Keratinocyte (primary cell): ENCODE measurements around the gene MAP3K6. TPM values are rescaled to one million over a fixed set of nuclear protein-coding genes. Genes with fewer than 3 reads are reported as not detected.

Experiments
- DNase-seq: peaks from one replicate; pipeline ENCODE4 v3.0.0-alpha.2; 2011; ENCODE audit warnings: low read depth, missing footprints, low spot score
- FAIRE-seq: peaks from 2 replicates; lab custom pipeline; 2011; peaks lifted over from hg19 to GRCh38; lab: Jason Lieb, UNC
- H2AFZ ChIP-seq: 2 replicates; pipeline ENCODE4 v1.6.0; 2012; ENCODE audit warnings: low read length, control low read depth, inconsistent platforms; ENCODE audit not compliant: control insufficient read depth
- H3K27ac ChIP-seq: 2 replicates; pipeline ENCODE4 v1.5.1; 2011; ENCODE audit warnings: low read length; ENCODE audit not compliant: control insufficient read depth, insufficient read depth
- H3K27me3 ChIP-seq: 3 replicates; pipeline ENCODE4 v1.6.0; 2011; ENCODE audit warnings: low read length; ENCODE audit not compliant: control insufficient read depth, insufficient read depth; ENCODE audit errors: extremely low read depth
- H3K36me3 ChIP-seq, 2 experiments: 2 replicates in 1 of 2; 3 replicates in 1 of 2; pipeline ENCODE4 v1.5.1; 2011; ENCODE audit warnings: low read length in 2 of 2, mild to moderate bottlenecking in 1 of 2; ENCODE audit not compliant: control insufficient read depth in 2 of 2, insufficient read depth in 2 of 2; ENCODE audit errors: extremely low read depth in 1 of 2
- H3K4me1 ChIP-seq: 3 replicates; pipeline ENCODE4 v1.5.1; 2011; ENCODE audit warnings: low read length; ENCODE audit not compliant: control insufficient read depth, insufficient read depth; ENCODE audit errors: extremely low read depth
- H3K4me2 ChIP-seq: 3 replicates; pipeline ENCODE4 v1.6.0; 2011; ENCODE audit warnings: low read depth, low read length; ENCODE audit not compliant: control insufficient read depth, insufficient read depth; ENCODE audit errors: extremely low read depth
- H3K4me3 ChIP-seq, 3 experiments: fragments of 200-600 bp in 1 of 3; sonication (generic) in 1 of 3; 2 replicates in 2 of 3; 3 replicates in 1 of 3; pipeline ENCODE4 v1.5.1; 2011 to 2016; ENCODE audit warnings: low read length in 3 of 3, mild to moderate bottlenecking in 3 of 3, control low read depth in 2 of 3, inconsistent platforms in 1 of 3, low read depth in 1 of 3, mixed read lengths in 1 of 3, mixed run types in 1 of 3, moderate library complexity in 1 of 3; ENCODE audit not compliant: control insufficient read depth in 2 of 3, insufficient read depth in 2 of 3; ENCODE audit errors: extremely low read depth in 1 of 3
- H3K79me2 ChIP-seq: 2 replicates; pipeline ENCODE4 v1.6.0; 2012; ENCODE audit warnings: low read length; ENCODE audit not compliant: control insufficient read depth, insufficient read depth
- H3K9ac ChIP-seq: 3 replicates; pipeline ENCODE4 v1.6.0; 2011; ENCODE audit warnings: low read length; ENCODE audit not compliant: control insufficient read depth, insufficient read depth; ENCODE audit errors: extremely low read depth
- H3K9me1 ChIP-seq: 3 replicates; pipeline ENCODE4 v1.6.0; 2011; ENCODE audit warnings: low read length; ENCODE audit not compliant: control insufficient read depth, insufficient read depth; ENCODE audit errors: extremely low read depth
- H3K9me3 ChIP-seq: 2 replicates; pipeline ENCODE4 v1.5.1; 2012; ENCODE audit warnings: low read depth, low read length; ENCODE audit not compliant: control insufficient read depth
- H4K20me1 ChIP-seq: 3 replicates; pipeline ENCODE4 v1.6.0; 2011; ENCODE audit warnings: low read length; ENCODE audit not compliant: control insufficient read depth, insufficient read depth; ENCODE audit errors: extremely low read depth
- CTCF ChIP-seq, 3 experiments: IDR thresholded peaks in 1 of 3; conservative IDR thresholded peaks in 1 of 3; optimal IDR thresholded peaks in 1 of 3; 2 replicates in 2 of 3; 3 replicates in 1 of 3; pipeline versions ENCODE3 to v1.5.1; 2011; ENCODE audit warnings: low read length in 3 of 3, mild to moderate bottlenecking in 3 of 3, moderate library complexity in 2 of 3, control low read depth in 1 of 3, inconsistent platforms in 1 of 3; ENCODE audit not compliant: insufficient read depth in 2 of 3; ENCODE audit errors: extremely low read depth in 1 of 3
- EZH2 ChIP-seq: IDR thresholded peaks from one replicate; pipeline ENCODE4 v1.6.1; 2012; ENCODE audit warnings: inconsistent platforms, mild to moderate bottlenecking, low read length, moderate library complexity
- dilution Hi-C: fragments of 300-500 bp; cut with MboI; formaldehyde crosslinking; loops from one replicate; pipeline ENCODE4 v1.7.0; 2020; ENCODE audit warnings: low sequenced_read_pairs; ENCODE audit not compliant: extremely low pct_ligation_motif_present
- polyA plus RNA-seq, 5 experiments: library from polyadenylated mRNA; depleted of rRNA in 3 of 5; stranded (reverse) in 3 of 5; stranded (forward) in 1 of 5; unstranded in 1 of 5; fragments of >200 nt; gene quantifications; 1 replicate in 1 of 5; 2 replicates in 3 of 5; 3 replicates in 1 of 5; pipeline versions ENCODE4 v1.2.1 to v1.2.3, GENCODE V29; 2011 to 2012; ENCODE audit warnings: missing spikeins in 2 of 5, low read depth in 1 of 5, low replicate concordance in 1 of 5

MAP3K6 gene
- polyA plus RNA-seq, 1 donor (not counting 4 experiments of a cell fraction or from before 2014, with no cell fraction given), result 13.4 TPM

- Histone ChIP-seq H3K4me2 (peak within 1 kb of the TSS; percentile 93), H2AFZ (peak within 1 kb of the TSS; percentile 84), H3K27me3 (no peaks in the 10 kb centered on the region), H3K4me3 (peak within 1 kb of the TSS; percentile 66 to 86 (median 84)), H3K36me3 (no peaks in the 10 kb centered on the region), H4K20me1 (no peaks in the 10 kb centered on the region), H3K4me1 (peaks cover 21% of the 10 kb centered on the region), H3K79me2 (peaks cover 15% of the 10 kb centered on the region), H3K9ac (peak within 1 kb of the TSS; percentile 90), H3K9me1 (no peaks in the 10 kb centered on the region), H3K27ac (peak within 1 kb of the TSS; percentile 81), H3K9me3 (no peaks in the 10 kb centered on the region)
- DNase-seq (peak; percentile 68), FAIRE-seq (no peak)
- peak; percentile 33 to 66 (median 66) for TF ChIP-seq CTCF (optimal IDR thresholded peaks at IDR 0.05 in 1 of 3, IDR thresholded peaks at IDR 0.05 in 1 of 3, conservative IDR thresholded peaks at IDR 0.05 in 1 of 3; ENCODE audit: extremely low read depth in 1 of 3, insufficient read depth in 2 of 3, low read length in 3 of 3)
- TF ChIP-seq EZH2, result no peak
- dilution Hi-C loops, result no loop called here
Observed at GRCh38 chr1:27392096-27392777, 25.5 kb upstream of the MAP3K6 start, which contains the start of gene GPR3. Gene GPR3 (plus strand): TSS chr1:27392622. CDS start chr1:27393799, 1,177 bp downstream.

DNA sequence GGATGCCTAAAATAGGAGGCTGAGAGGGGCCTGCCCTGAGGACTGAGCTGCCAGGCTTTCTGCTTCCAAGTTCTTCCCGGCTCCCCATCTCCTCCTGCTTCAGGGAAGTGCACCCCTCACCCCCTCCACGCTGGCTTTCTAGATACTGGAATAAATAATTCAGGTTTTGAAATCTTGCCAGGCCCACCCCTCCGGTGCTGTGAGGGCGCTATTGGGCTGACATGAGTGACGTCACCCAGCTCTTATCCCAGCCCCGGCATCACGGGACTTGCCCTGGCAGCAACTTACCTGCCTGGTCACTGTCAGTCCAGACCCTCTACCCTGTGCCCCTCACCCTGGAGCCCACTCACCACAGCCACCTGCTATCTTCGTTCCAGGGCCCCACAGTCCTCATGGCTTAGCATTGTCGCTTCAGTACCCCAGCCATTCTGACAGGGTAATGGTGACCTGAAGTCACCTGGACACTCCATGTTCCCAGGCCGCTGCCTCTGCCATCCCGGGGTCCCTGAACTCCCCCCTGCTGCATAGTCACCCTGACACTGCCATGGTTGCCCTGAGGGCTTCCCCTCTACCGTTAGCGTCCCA lies 24.8 kb upstream of the MAP3K6 start:
- FAIRE-seq, result no peak

More for the DNA sequence above, 24.8 kb upstream of the MAP3K6 start:
- Histone ChIP-seq H3K9me1 (no peaks in the 10 kb centered on the region), H2AFZ (peak overlapping the region; percentile 84), H3K4me1 (peaks cover 21% of the 10 kb centered on the region), H3K27ac (peak overlapping the region; percentile 64), H3K9me3 (no peaks in the 10 kb centered on the region), H3K36me3 (no peaks in the 10 kb centered on the region), H3K4me2 (peak overlapping the region; percentile 88), H3K27me3 (no peaks in the 10 kb centered on the region), H4K20me1 (no peaks in the 10 kb centered on the region), H3K4me3 (peak overlapping the region; percentile 57 to 84 (median 66)), H3K79me2 (peaks cover 15% of the 10 kb centered on the region), H3K9ac (peak overlapping the region; percentile 67)
- TF ChIP-seq CTCF (optimal IDR thresholded peaks at IDR 0.05 in 1 of 3, IDR thresholded peaks at IDR 0.05 in 1 of 3, conservative IDR thresholded peaks at IDR 0.05 in 1 of 3; ENCODE audit: extremely low read depth in 1 of 3, insufficient read depth in 2 of 3, low read length in 3 of 3) (peak in 1 of 3 experiments; percentile 33), EZH2 (no peak)
- no peak for DNase-seq
- dilution Hi-C loops, result no loop called here
